Hindlimb muscle (tissue), 1 donor: ENCODE measurements around the gene PHF2. TPM values are rescaled to one million over a fixed set of nuclear protein-coding genes. Genes with fewer than 3 reads are reported as not detected.

Source experiments
- DNase-seq: peaks from one replicate; pipeline ENCODE4 v3.0.0-alpha.2; 2013
- polyA plus RNA-seq: library from polyadenylated mRNA; unstranded; fragments of 120-200 nt; gene quantifications from one replicate; pipeline ENCODE4 v1.2.1, GENCODE V29; 2013; ENCODE audit not compliant: insufficient read length

The PHF2 gene
- polyA plus RNA-seq: 40.8 TPM

DNA sequence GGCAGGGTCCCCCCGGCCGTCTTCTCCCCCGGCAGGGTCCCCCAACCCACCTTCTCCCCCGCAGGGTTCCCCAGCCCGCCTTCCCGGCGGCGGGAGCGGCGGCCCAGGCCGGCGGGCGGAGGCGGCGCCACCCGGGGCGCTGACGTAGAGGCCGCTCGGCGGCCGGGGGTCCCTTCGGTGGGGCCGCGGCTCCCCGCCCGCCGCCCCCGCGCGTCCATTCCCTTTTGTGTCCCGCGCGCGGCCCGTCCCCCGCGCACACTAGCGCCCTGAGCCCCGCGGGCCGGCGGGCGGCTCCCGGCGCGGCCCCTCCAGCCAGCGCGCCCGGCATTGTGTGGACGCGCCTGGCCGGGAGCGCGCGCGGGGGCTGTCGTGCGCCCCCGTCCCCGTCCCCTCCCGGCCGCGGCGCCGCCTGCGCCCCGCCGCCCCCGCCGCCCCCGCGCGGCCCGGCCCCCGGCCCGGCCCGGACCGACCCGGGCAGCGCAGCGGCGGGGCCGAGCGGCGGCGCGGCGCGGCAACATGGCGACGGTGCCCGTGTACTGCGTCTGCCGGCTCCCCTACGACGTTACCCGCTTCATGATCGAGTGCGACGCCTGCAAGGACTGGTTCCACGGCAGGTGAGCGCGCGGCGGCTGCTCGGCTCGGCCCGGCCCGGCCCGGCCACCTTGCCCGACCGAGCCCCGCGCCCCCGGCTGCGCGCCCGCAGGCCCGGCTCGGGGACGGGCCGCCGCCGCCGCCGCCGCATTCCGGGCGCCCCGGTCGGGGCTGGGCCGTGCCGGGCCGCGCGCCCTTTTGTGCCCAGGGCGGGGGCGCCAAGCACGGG lies at the start of gene PHF2:
TSS of gene PHF2 (plus strand) at position 327 of the 820 bp plus-strand sequence. CDS start at position 517, 190 bp downstream.
- peak; percentile 40 for DNase-seq

DNA sequence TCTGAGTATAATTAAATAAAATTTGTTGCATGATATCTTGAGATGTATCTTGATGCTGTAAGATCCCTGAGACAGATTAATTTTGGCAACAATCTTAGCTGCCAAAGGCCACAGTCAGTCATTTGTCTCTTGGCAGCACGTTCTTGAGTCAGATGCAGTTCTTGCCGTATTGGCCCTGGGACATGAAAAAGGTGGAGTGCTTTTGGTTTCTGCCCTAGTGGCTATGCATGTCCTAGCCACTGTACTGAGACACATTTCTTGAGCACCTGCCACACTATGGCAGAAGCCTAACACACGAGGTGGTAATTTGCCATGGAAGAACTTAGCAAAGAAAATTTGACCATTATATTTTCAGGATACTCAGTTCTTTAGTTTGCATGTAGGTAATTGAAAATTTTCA lies 45.0 kb upstream of the PHF2 start:
- no peak for DNase-seq

DNA sequence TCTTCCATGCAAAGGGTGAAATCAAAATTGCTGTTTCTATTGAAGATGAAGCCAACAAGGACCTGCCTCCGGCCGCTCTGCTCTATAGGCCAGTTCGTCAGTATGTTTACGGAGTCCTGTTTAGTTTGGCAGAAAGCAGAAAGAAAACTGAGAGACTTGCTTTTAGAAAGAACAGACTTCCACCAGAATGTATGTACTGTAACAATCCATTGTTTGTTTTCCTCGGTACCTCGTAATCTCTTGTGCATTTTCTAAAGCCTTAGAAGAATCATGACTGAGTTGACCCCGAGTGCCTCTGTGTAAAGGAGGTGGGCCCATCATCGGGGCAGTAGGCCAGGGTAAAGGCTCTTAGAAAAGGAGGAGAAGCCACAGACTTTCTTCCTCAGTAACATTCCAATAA lies 44.2 kb upstream of the PHF2 start:
- DNase-seq: no peak

DNA sequence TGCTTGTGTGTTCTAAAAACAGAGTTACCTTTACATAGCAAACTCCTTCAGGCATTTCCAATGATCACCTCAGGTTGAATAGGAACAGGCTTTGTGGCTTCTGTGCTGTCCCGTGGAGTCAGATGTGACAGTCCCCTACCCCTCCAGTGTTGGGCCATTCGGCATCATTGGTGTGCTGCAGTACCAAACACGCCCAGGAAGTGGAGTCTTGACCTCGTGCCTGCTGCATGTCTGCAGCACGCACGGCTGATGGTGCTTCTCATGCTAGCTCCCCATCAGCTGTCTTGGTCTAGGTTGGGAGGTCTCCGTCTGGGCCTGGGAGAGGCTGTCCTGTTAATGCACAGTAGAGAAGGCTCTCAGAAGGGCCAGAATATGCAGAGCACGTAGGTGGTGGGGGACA lies 42.5 kb upstream of the PHF2 start:
- DNase-seq: no peak

DNA sequence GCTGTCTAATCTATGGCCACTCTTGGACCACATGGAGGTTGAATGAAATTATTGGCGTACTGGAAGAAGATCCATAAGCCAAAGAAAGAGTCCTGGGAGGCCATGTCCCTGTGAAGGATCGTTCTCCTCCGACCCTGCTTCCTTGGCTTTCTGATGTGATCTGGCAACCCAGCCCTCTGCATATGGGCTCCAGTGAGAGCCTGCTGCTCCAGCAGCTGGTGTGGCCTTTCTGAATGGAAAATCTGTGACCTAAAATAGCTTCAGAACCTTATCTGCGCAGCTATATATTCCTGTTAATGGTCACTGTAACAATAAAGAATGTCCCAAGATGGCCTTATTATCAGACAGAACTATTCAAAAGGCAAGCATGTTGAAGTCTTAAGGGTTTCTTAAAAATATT lies 40.2 kb upstream of the PHF2 start:
- no peak for DNase-seq

DNA sequence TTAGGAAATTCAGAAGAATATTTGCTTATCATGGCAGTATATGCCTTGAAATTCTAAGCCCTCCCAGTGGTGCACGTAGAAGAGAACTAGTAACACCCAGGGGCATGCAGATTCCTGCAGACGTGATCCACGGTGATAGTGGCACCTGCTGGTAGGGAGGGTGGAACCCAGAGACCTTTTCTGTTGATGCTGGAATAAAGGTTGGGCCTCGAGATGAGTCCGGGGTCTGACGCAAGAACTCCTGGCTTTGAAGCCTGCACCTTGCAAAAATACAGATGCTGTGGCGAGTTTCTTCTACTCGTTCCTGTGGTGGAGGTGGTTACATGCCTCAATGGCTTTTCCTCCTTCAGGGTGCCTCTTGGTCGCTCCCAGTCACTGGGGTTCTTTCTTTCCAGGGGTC lies 39.5 kb upstream of the PHF2 start:
- no peak for DNase-seq

DNA sequence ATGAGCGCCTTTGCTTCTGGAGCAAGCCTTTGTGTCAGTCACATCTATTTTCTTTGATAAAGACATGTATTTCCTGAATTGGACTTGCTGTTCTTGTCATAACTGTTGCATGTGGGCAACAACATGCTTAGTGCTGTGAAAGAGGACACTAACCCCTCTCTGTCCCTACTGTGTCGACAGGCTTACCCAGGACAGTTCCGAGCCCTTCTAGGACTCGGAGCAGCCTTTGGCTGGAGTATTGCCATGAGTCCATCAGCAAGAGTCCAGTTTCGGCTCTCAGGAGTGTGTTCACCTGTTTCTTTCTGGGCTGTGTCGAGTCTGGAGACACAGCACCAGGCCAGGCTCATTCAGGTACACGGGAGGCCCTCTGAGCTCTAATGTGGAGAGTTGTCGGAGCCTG lies 36.1 kb upstream of the PHF2 start:
- DNase-seq: no peak

DNA sequence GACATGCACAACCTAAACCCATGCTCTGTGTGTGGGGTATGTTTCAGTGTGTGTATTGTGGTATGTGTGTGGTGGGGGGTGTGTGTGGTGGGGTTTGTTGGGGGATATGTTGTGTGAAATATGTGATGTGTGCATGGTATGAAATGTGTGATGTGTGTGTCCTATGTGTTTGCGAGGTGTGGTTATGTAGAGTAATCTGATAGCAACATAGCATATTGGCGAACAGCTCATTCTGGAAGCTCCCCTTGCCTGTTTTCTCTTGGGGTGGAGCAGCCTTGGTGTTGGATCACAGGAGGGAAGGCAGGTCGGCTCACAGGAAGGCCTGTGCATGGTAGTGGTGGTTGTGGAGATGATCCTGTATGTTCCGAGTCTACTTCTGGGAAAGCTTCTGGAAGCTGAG lies 35.4 kb upstream of the PHF2 start:
- DNase-seq: no peak

DNA sequence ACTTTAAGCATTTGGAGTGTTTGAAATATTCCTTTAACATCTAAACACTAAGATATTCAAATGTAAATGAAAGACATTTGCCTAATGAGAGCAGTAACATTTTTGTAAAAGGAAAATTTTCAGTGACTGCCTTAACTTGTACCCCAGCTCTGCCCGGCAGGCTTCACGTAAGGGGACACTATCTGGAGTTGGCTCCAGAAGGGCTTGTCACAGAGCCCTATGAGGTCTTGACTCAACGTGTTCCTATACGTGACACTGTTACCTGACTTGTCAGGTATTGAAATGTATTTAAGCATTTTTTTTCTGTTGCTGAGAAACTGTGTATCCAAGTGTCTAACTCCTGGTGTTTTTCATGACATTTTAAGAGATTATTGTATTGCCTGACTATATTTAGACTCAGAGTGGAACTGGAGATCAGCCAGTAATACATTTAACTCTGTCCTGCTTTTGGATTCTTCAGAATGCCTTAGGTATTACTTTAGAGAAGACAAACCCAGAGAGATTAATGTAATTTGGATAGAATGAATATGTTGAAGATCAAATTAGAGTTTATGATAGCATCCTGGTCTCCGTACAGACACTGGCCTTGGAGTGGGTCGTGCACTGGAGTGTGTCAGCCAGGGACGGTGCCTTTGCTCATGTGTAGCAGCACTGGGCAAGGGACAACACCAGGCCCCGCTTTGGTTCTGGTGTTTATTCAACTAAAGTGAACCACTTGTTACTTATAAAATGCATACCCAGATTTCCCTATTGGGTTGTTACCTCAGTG lies 34.6 kb upstream of the PHF2 start:
- DNase-seq: peak; percentile 12

DNA sequence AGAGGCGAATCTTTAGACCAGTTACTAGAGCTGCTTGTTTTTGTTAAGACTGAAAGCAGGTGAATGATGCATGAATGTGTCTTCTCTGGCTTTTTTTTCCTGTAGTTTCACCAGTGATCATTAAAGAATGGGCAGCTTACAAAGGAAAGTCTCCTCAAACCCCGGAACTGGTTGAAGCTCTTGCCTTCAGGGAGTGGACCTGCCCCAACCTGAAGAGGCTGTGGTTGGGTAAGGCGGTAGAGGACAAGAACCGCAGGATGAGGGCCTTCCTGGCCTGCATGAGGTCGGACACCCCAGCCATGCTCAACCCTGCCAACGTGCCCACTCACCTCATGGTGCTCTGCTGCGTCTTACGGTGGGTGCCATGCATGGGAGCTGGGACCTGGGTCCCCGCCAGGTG lies 33.3 kb upstream of the PHF2 start:
- DNase-seq: no peak

DNA sequence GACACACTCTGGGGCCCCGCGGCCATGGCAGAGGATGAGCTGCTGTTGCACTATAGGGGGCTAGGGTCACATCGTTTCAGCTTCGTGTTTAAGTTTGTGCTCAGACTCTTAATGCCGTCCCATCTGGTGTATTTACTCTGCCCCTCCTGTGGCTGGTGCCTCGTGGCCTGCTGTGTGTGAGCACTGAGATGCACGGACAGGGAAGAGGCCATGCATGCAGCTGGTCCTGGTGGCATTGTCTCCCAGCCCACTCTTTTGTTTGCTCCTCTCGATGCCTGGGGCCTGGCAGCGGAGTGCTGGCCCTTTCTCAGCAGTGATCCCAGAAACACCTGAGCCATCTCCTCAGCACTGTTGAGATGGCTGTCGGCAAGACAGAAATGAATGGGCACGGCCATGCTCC lies 30.0 kb upstream of the PHF2 start:
- no peak for DNase-seq

DNA sequence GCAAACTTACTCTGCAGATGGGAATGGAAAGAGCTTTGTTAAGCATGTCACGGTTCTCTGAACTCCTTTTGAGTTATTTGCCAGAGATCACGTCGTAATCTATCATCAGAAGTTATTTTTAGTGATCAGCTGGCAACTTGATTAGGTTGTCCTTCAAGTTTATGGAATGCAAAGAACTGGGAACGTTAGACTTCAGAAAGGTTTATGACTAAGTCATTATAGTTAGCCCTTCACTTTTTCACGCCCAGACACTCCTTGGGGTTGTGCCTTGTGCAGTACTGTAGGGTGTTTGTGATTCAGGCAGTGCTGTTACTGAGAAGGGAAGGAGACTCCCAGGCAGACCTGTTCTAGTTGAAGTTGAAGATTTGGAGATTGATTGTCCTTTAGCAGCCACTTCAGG lies 26.8 kb upstream of the PHF2 start:
- no peak for DNase-seq

DNA sequence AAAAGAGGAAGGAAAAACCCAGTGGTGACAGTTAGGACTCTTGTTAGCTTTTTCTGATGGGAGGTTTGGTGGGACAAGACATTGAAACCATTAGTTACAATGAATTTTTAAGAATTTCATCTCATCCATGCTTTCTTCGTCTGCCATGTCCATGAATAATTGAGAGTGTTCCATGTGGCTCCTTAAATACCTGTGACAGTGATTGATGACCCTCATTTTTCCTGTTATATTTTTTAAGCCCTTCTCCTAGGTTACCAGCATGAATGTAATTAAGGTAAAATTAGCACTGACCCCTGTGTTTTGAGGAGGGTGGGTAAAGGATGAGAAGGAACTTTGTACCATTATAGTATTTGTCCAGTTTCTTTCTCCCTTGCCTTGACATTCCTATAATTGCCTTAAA lies 23.5 kb upstream of the PHF2 start:
- DNase-seq: no peak

DNA sequence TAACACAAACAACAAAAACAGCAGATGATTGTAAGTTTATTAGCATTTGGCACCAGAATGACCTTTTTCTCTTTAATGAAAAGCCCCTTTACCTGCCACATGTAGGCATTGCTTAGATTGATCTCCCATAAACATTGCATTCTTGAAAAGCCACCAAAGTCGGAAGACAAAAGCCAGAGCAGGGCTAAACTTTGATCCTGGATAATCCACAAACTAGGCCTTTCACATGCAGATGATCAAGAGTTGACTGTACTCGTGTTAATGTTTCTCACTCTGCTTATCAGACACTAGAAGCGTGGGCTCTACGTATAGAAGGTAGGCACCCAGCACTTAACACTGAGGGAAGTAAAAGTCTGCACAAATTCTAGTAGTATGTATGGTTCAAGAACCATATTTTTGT lies 21.0 kb upstream of the PHF2 start:
- no peak for DNase-seq

DNA sequence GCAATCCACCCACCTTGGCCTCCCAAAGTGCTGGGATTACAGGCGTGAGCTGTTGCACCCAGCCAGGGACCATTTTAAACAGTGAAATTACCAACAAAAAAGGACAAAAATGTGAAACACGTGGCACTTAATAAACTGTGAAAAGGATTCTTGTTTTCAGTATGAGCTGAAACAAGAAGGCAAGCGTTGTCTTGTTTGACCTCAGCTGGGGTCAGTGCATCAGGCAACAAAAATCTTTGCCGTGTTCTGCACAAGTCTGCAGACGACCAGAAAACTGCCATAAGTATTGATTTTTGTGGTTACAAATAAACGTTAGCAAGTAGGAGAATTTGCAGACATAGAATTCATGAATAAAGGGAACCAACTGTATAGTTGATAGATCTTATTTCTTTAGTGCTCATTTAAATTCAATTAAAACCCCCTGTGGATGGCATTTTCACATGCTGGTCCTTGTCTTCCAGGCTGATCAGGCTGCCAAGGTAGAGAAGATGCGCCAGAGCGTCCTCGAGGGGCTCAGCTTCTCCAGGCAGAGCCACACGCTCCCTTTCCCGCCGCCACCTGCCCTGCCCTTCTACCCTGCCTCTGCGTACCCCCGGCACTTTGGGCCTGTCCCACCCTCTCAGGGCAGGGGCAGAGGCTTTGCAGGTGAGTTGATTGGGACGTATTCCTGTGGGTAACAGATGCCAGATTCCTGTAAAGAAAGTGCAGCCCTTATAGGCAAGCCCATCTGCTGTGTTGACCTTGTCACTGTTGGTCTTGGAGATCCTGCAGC lies 18.8 kb upstream of the PHF2 start:
- no peak for DNase-seq

DNA sequence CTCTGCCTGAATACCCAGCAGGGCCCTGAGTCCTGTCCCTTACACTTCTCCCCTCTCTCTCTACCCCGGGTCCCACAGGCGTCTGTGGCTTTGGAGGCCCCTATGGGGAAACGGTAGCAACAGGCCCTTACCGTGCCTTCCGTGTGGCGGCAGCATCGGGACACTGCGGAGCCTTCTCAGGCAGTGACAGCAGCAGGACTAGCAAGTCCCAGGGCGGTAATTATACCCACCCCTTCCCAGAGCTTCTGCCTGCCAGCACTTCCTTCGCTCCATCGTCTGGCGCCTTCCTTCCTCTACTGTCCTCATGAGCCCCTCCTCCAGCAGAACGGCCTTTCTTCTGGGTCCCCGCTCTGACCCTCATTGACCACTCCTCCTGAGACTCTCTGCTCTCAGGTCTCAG lies 17.9 kb upstream of the PHF2 start:
- DNase-seq: no peak

DNA sequence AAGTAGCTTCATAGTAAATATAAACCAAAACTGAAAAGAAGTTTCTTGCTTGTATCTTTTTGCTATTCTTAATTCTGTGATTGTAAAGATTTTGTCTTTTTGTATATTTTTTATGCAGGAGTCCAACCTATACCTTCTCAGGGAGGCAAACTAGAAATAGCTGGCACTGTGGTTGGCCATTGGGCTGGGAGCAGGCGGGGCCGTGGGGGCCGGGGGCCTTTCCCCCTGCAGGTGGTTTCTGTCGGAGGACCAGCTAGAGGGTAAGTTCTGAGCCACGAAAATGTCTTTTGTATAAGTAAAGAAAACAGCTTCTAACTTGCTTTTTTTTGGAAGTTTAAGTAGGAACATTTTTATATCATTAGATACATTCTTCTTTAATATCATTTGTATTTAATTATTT lies 15.4 kb upstream of the PHF2 start:
- no peak for DNase-seq

DNA sequence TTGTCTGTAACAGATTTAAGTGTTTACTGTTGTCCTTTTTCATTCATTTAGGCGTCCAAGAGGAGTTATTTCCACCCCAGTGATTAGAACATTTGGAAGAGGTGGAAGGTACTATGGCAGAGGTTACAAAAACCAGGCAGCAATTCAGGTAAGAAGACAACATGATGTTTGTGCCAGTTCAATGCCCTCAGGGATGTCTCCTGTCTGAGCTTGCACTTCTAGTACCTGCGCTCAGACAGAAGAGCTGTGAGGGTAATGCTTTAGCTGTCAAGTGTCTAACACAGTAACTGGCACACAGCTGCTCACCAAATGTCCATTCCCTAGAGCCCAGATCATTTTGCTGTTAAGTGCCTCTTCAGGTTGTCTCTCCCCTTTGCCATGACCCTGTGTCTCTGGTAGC lies 14.2 kb upstream of the PHF2 start:
- no peak for DNase-seq

DNA sequence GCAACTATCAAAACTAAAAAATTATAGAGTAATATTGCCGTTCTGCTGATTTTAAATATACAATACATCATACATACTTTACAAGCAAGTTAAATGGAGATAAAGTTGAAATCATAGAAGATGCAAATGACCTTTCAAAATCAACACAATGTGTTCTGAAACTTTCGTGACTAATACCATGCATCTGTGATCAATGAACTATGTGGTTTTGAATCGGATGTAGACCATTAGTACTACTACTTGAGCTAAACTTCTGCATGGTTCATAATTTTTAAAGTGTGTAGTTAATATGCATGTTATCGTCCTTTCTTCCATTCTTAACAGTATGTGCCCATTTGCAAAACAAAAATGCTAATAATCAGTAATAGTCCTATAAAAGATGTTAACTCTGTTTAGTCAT lies 11.3 kb upstream of the PHF2 start:
- no peak for DNase-seq

DNA sequence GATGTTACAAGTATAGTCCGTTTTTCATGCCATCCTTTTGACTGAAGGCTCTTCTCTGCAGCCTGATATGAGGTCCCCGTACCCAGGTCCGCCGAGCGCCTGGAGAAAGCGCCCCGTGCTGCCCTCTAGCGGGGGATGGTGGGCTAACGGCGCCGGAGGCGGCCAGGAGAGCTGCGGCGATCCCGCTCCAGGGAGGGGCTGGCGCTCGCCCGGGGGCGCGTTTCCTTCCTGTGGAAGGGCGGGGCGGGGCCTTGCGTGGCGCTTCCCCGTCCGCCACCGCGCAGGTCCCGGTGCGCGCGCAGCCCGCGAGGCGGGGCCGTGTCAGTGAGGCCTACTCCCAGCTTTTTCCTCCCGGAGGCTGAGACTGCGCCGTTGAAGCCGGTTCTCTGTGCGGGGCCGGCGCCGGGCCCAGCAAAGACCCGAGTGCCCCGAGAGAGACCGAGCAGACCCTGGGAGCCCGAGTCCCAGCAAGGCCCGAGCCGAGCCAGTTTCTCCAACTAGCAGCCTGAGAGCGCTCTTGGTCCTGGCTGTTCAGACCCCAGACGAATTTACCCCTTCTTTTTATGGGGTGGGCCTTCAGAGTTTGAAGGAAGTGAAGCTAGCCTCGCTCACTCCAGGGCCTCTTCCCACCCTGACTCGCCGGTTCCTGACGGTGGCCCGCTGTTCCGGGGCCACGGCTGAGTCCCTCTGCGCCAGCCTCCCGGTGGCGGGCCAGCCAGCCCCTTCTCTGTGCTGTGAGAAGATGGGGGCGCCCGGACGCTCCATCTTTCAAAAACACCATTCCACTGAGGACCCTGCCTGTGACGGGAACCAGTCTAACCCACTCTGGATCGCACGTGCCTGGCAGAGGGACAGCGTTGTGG lies 9.7 kb upstream of the PHF2 start:
- peak; percentile 98 for DNase-seq

DNA sequence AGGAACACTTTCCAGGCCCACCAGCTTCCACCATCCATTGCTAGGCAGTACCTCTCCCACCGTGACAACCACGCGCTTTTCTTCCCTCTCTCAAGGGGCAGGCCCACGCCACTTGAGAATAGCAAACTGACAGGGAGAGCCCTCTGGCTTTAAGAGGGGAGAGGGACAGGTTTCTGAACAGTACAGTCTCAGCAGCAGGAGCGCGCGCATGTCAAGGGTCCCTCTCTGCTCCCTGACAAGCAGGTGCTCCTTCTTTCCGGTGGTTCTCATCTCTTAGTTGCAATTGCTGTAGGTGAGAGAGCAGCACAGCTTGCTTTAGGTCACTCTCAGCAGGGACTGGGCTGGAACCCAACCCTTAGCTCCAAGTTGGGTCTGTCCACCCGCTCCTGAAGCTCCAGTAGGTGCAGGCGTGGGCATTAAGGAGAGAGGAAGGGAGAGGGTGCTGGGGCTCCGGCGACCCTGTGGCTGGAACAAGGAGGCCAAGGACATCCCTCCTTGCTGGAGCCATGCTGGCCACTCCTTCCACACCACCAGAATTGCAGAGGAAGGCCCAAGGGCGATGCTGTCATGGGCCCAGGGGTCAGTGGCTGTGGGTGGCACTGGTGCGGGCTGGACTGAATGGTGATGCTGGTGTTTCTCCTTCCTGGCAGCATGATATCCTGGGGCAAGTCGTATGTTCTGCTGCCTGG lies 9.0 kb upstream of the PHF2 start:
- DNase-seq: no peak

DNA sequence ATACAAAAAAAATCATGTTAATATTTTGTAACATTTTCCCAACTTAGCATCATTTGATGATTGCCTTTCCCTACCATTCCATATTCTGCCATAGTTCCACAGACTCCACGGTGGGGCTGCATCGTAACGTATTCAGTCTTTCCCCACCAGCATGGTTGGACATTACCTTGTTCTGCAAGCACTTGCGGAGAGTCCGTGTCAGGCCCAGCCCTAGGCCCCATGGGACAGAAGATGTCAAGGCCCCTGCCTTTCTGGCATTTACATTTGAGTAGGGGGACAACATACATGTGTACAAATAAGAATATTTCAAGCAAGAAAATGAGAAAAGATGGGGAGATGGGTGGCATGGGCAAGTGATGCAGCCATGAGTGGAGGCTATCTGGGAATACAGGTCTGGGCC lies 8.2 kb upstream of the PHF2 start:
- DNase-seq: no peak
